ENCODE results near the gene NPC1.

GRCh38 chr18:23605941-23606340 lies 19.6 kb upstream of the NPC1 start:
- no peak for TF ChIP-seq CTCF (conservative IDR thresholded peaks at IDR 0.05 in 1 of 2, IDR thresholded peaks at IDR 0.05 in 1 of 2; ENCODE audit: extremely low read depth in 1 of 2, insufficient read depth in 1 of 2, low read depth in 1 of 2, low read length in 2 of 2)
- no peak for TF ChIP-seq EZH2 (IDR thresholded peaks at IDR 0.05; ENCODE audit: borderline replicate concordance, low read length)

All from mammary epithelial cell (primary cell).